Measurements from ENCODE around the gene IL19.
A peak's percentile ranks its signal among the peaks of the same experiment; 100 is the strongest.

Gene IL19

GRCh38 chr1:206802401-206802800 lies 31.8 kb downstream of the IL19 start:
- DNase-seq: no peak

- DNase-seq: peak; percentile 85
Observed at GRCh38 chr1:206803221-206803730, 32.7 kb downstream of the IL19 start.

GRCh38 chr1:206804156-206804737 lies 33.7 kb downstream of the IL19 start:
- DNase-seq: no peak

- no peak for DNase-seq
Observed at GRCh38 chr1:206805357-206805756, 34.8 kb downstream of the IL19 start.

- DNase-seq: no peak
Observed at GRCh38 chr1:206808615-206809014, 38.0 kb downstream of the IL19 start.

- no peak for DNase-seq
Observed at GRCh38 chr1:206809504-206810084, 39.0 kb downstream of the IL19 start.

- DNase-seq: no peak
Observed at GRCh38 chr1:206812471-206812870, 41.9 kb downstream of the IL19 start.

- no peak for DNase-seq
Observed at GRCh38 chr1:206814716-206815341, 44.3 kb downstream of the IL19 start.

GRCh38 chr1:206816390-206817287 lies 46.1 kb downstream of the IL19 start:
- peak; percentile 32 for DNase-seq

- DNase-seq: no peak
Observed at GRCh38 chr1:206821493-206821892, 50.9 kb downstream of the IL19 start.

GRCh38 chr1:206823727-206824126 lies 53.2 kb downstream of the IL19 start:
- no peak for DNase-seq

- no peak for DNase-seq
Observed at GRCh38 chr1:206824331-206824730, 53.8 kb downstream of the IL19 start.

- no peak for DNase-seq
Observed at GRCh38 chr1:206826394-206826793, 55.8 kb downstream of the IL19 start.

- DNase-seq: no peak
Observed at GRCh38 chr1:206828061-206828460, 57.5 kb downstream of the IL19 start.

- DNase-seq: no peak
Observed at GRCh38 chr1:206828765-206829164, 58.2 kb downstream of the IL19 start.

- no peak for DNase-seq
Observed at GRCh38 chr1:206829282-206829681, 58.7 kb downstream of the IL19 start.

- DNase-seq: no peak
Observed at GRCh38 chr1:206829875-206830274, 59.3 kb downstream of the IL19 start.

GRCh38 chr1:206831650-206832049 lies 61.1 kb downstream of the IL19 start:
- peak; percentile 4 for DNase-seq

GRCh38 chr1:206832352-206832880 lies 61.8 kb downstream of the IL19 start:
- DNase-seq: no peak

GRCh38 chr1:206833106-206833680 lies 62.6 kb downstream of the IL19 start:
- DNase-seq: no peak

GRCh38 chr1:206833801-206834200 lies 63.2 kb downstream of the IL19 start:
- DNase-seq: no peak

GRCh38 chr1:206834217-206834616 lies 63.6 kb downstream of the IL19 start:
- DNase-seq: no peak

- no peak for DNase-seq
Observed at GRCh38 chr1:206834711-206835110, 64.1 kb downstream of the IL19 start.
